Activated CD8-positive, alpha-beta T cell treated with anti-CD3 and anti-CD28 coated beads for 36 hours (primary cell): ENCODE data around the gene SRPK2. TPM values are rescaled to one million over a fixed set of nuclear protein-coding genes. Genes with fewer than 3 reads are reported as not detected.

Source experiments
- ATAC-seq: fragments of 200-7000 bp; cut with Tn5 transposase; one replicate; pipeline ENCODE4 v1.10.0; 2021; ENCODE audit warnings: mild to moderate bottlenecking, moderate library complexity
- CTCF ChIA-PET: fragments of 350-600 bp; sonication (Branson Sonifier 250); formaldehyde crosslinking; loops from one replicate; lab custom pipeline; 2021; ENCODE audit warnings: antibody characterized with exemption; lab: Charles Lee
- POLR2A ChIA-PET: fragments of 350-600 bp; sonication (Branson Sonifier 250); formaldehyde crosslinking; loops from one replicate; lab custom pipeline; 2021; ENCODE audit warnings: antibody characterized with exemption; lab: Charles Lee
- DNase-seq: peaks from one replicate; pipeline ENCODE4 v3.0.0-alpha.2; 2020
- H3K27ac Mint-ChIP-seq: one replicate; pipeline ENCODE4 v1.8.0; 2021; ENCODE audit warnings: mild to moderate bottlenecking, mixed read lengths
- H3K27me3 Mint-ChIP-seq: one replicate; pipeline ENCODE4 v1.8.0; 2021; ENCODE audit warnings: mixed read lengths
- H3K36me3 Mint-ChIP-seq: one replicate; pipeline ENCODE4 v1.8.0; 2021; ENCODE audit warnings: low read depth, mixed read lengths
- H3K4me1 Mint-ChIP-seq: one replicate; pipeline ENCODE4 v1.8.0; 2021; ENCODE audit warnings: low read depth, mixed read lengths
- H3K4me3 Mint-ChIP-seq: one replicate; pipeline ENCODE4 v1.8.0; 2021; ENCODE audit warnings: mild to moderate bottlenecking, moderate library complexity, mixed read lengths
- H3K9me3 Mint-ChIP-seq: one replicate; pipeline ENCODE4 v1.8.0; 2021; ENCODE audit warnings: mixed read lengths
- intact Hi-C: fragments of 100-400 bp; cut with micrococcal nuclease; formaldehyde crosslinking; loops from one replicate; pipeline ENCODE4 v1.10.0; 2022
- total RNA-seq, 2 experiments: library from RNA; stranded (reverse); gene quantifications; one replicate each; pipeline ENCODE4 v1.2.3, GENCODE V29; 2021
- TF ChIP-seq, protein P1 (sequence below): fragments of 200-600 bp; IDR thresholded peaks from one replicate; pipeline ENCODE4 v1.8.0; 2022; ENCODE audit warnings: antibody characterized with exemption, mild to moderate bottlenecking

Gene SRPK2
- total RNA-seq, 2 experiments from 2014 or later = 32.9 to 33.5 TPM

DNA sequence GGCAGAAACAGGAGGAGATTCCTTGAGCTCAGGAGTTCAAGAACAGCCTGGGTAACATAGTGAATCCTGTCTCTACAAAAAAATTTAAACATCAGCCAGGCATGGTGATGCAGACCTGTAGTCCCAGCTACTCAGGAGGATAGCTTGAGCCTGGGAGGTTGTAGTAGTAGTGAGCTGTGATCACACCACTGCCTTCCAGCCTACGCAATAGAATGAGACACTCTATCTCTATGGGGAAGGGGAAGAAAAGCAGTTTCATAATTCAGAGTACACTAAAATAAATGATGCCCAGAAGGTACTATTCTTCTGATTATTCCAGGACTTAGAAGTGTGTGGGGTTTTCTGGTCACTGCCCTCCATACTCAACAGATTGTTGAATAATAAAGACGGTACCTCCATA, 197.4 kb downstream of the SRPK2 start:
- ChIA-PET CTCF (no interaction called here), POLR2A (interaction anchor here (1.0 kb wide), 1 partner anchor 169 kb away, joined by 3 read pairs; no protein-coding TSS in a partner anchor)
- intact Hi-C loops = no loop called here
- ATAC-seq (no peak), DNase-seq (no peak)
- Mint-ChIP-seq H3K4me3 (no peak overlapping the region), H3K4me1 (peaks cover 15% of the 10 kb centered on the region), H3K36me3 (no peaks in the 10 kb centered on the region), H3K27me3 (no peaks in the 10 kb centered on the region), H3K9me3 (no peaks in the 10 kb centered on the region), H3K27ac (no peak overlapping the region)
- TF ChIP-seq, protein P1, sequence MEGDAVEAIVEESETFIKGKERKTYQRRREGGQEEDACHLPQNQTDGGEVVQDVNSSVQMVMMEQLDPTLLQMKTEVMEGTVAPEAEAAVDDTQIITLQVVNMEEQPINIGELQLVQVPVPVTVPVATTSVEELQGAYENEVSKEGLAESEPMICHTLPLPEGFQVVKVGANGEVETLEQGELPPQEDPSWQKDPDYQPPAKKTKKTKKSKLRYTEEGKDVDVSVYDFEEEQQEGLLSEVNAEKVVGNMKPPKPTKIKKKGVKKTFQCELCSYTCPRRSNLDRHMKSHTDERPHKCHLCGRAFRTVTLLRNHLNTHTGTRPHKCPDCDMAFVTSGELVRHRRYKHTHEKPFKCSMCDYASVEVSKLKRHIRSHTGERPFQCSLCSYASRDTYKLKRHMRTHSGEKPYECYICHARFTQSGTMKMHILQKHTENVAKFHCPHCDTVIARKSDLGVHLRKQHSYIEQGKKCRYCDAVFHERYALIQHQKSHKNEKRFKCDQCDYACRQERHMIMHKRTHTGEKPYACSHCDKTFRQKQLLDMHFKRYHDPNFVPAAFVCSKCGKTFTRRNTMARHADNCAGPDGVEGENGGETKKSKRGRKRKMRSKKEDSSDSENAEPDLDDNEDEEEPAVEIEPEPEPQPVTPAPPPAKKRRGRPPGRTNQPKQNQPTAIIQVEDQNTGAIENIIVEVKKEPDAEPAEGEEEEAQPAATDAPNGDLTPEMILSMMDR = no peak

DNA sequence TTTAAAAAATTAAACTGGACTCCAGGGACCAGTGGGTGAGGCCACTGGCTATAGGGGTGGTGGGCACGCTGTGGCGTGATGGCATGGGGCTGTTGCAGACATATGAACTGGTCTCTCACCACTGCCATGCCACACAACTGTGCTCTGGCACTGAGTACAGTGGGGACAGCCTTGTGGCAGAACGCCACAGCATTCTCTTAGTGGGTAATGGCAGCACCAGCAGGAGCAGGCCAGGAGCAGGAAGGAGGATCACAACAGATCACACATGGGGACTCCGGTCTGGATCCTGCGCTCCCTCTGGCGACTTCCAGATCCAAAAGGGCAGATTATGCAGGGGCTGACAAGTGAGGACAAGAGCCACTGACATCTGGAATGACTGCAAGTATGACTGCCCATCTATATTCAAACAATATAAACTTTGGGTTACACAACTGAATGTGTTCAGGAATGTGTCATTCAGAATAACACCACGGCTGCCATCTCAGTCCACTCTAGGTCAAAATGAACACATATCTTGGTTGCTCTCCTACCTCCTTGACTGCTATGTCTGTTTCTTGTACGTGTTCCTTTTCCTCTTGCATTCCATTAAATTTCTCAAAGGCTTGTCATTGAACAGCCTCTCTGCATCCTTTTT, 198.7 kb downstream of the SRPK2 start:
- Mint-ChIP-seq H3K36me3 (no peaks in the 10 kb centered on the region), H3K9me3 (no peaks in the 10 kb centered on the region), H3K27ac (no peak overlapping the region), H3K4me3 (no peak overlapping the region), H3K4me1 (peaks cover 13% of the 10 kb centered on the region), H3K27me3 (no peaks in the 10 kb centered on the region)
- ATAC-seq = no peak
- intact Hi-C loops = no loop called here
- ChIA-PET POLR2A (no interaction called here), CTCF (no interaction called here)
- no peak for DNase-seq
- TF ChIP-seq, protein P1 = no peak

DNA sequence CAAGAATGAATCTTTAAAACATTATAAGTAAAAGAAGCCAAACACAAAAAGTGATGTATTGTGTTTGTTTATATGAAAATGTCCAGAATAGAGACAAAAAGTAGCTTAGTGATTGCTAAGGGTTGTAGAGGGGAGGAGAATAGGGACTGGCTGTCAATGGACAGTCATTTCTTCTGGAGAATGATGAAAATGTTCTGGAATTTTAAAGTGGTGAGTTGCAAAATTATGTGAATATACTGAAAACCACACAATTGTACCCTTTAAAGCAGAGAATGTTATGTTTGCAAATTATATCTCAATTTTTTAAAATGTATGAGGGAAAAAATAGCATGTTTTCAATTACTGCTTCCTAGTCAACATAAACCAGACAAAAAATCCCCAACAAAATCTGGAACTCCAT, 200.5 kb downstream of the SRPK2 start:
- Mint-ChIP-seq H3K27me3 (no peaks in the 10 kb centered on the region), H3K9me3 (no peaks in the 10 kb centered on the region), H3K27ac (no peak overlapping the region), H3K4me3 (no peak overlapping the region), H3K4me1 (peaks cover 13% of the 10 kb centered on the region), H3K36me3 (no peaks in the 10 kb centered on the region)
- POLR2A ChIA-PET = no interaction called here
- CTCF ChIA-PET = no interaction called here
- ATAC-seq (no peak), DNase-seq (no peak)
- intact Hi-C loops = no loop called here
- TF ChIP-seq, protein P1 = no peak

DNA sequence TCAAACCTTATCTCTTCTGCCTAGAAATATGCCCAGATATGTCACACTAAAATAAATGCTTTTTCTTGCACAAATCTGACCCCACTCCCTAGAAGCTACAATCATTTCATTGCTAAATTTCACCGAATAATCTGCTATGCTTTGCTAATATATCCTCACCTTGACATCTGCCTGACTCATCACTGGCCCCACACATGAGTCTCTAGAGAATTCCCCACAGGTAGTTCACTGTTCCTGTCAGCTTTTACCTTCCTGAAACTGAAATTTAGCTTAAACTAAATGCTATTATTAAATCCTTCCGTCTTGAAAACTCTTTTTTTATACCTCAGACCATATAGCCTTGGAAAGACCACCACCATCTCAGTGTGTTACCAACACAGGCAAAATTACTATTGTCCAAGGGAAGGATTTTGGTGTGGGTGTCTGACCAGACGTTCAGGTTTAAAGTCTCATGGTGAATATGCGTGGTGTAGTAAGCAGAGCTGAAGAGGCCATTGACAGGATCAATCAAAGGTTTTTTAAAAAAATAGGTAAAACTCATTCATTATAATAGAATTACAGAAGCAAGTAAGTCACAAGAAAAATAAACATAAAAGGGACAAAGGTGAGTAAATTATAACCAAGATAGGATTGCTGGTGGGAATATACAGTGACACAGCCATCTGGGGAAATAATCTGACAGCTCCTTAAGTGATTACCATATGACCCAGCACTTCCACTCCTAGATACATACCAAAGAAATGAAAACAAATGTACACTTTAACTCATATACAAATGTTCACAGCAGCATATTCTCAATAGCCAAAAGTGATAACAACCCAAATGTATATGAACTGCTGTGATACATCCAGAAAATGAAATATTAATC, 201.2 kb downstream of the SRPK2 start:
- ATAC-seq (no peak), DNase-seq (no peak)
- TF ChIP-seq, protein P1 = no peak
- Mint-ChIP-seq H3K36me3 (no peaks in the 10 kb centered on the region), H3K4me3 (no peak overlapping the region), H3K27me3 (no peaks in the 10 kb centered on the region), H3K4me1 (peaks cover 13% of the 10 kb centered on the region), H3K27ac (no peak overlapping the region), H3K9me3 (no peaks in the 10 kb centered on the region)
- ChIA-PET POLR2A (interaction anchor here (1.3 kb wide), 1 partner anchor 17 kb away, joined by 3 read pairs; no protein-coding TSS in a partner anchor), CTCF (interaction anchor here (0.7 to 1.1 kb wide), 3 partner anchors 8 to 213 kb away, joined by 3 read pairs; no protein-coding TSS in a partner anchor)
- intact Hi-C loops = no loop called here
